Endothelial cell of umbilical vein (primary cell): ENCODE data around the gene AUTS2. TPM values are rescaled to one million over a fixed set of nuclear protein-coding genes. Genes with fewer than 3 reads are reported as not detected.

Experiments
- BruUV-seq: library from RNA; stranded (reverse); fragments of 400-500 nt; replicated peaks from 2 replicates; lab custom pipeline; 2021; lab: Mats Ljungman, UMichigan
- CTCF ChIA-PET: fragments of 300-600, 350-600 bp; sonication (Branson Sonifier 250); formaldehyde crosslinking; loops from one replicate; lab custom pipeline; 2021; ENCODE audit warnings: antibody characterized with exemption, inconsistent platforms; lab: Charles Lee
- POLR2A ChIA-PET: fragments of 300-600, 350-600 bp; sonication (Branson Sonifier 250); formaldehyde crosslinking; loops from one replicate; lab custom pipeline; 2021; ENCODE audit warnings: antibody characterized with exemption, inconsistent platforms; lab: Charles Lee
- DNase-seq: peaks from one replicate; pipeline ENCODE4 v3.0.0-alpha.2; 2011; ENCODE audit warnings: low read depth, low spot score
- FAIRE-seq: peaks from 2 replicates; lab custom pipeline; 2011; peaks lifted over from hg19 to GRCh38; lab: Jason Lieb, UNC
- H2AFZ ChIP-seq: 2 replicates; pipeline ENCODE4 v1.6.0; 2012; ENCODE audit warnings: low read depth, low read length, control low read depth, inconsistent platforms
- H3K27ac ChIP-seq: 2 replicates; pipeline ENCODE4 v1.5.1; 2011; ENCODE audit warnings: low read depth, mild to moderate bottlenecking, control low read depth, low read length, moderate library complexity; ENCODE audit not compliant: insufficient read depth
- H3K27me3 ChIP-seq, 2 experiments: 2 replicates each; pipeline versions ENCODE4 v1.6.0 to v1.6.1; 2011; ENCODE audit warnings: low read length in 2 of 2, mixed read lengths in 1 of 2; ENCODE audit not compliant: control insufficient read depth in 2 of 2, insufficient read depth in 2 of 2
- H3K36me3 ChIP-seq, 2 experiments: 2 replicates in 1 of 2; 3 replicates in 1 of 2; pipeline ENCODE4 v1.5.1; 2011; ENCODE audit warnings: low read length in 2 of 2, mild to moderate bottlenecking in 1 of 2, moderate library complexity in 1 of 2; ENCODE audit not compliant: control insufficient read depth in 2 of 2, insufficient read depth in 2 of 2; ENCODE audit errors: extremely low read depth in 1 of 2
- H3K4me1 ChIP-seq: 3 replicates; pipeline ENCODE4 v1.5.1; 2011; ENCODE audit warnings: mild to moderate bottlenecking, low read length; ENCODE audit not compliant: control insufficient read depth, insufficient read depth; ENCODE audit errors: extremely low read depth
- H3K4me2 ChIP-seq: 2 replicates; pipeline ENCODE4 v1.6.1; 2011; ENCODE audit warnings: low read length, control low read depth, mixed read lengths; ENCODE audit not compliant: insufficient read depth
- H3K4me3 ChIP-seq, 3 experiments: fragments of 200-600 bp in 1 of 3; sonication (generic), shearing (Covaris generic) in 1 of 3; replicated peaks in 1 of 3; 2 replicates each; pipeline ENCODE4 v1.5.1; 2011 to 2016; ENCODE audit warnings: control low read depth in 3 of 3, low read length in 3 of 3, mild to moderate bottlenecking in 2 of 3, inconsistent platforms in 1 of 3, low read depth in 1 of 3, moderate library complexity in 1 of 3; ENCODE audit not compliant: insufficient read depth in 1 of 3
- H3K79me2 ChIP-seq: 2 replicates; pipeline ENCODE4 v1.6.0; 2012; ENCODE audit warnings: low read length, inconsistent platforms; ENCODE audit not compliant: control insufficient read depth, insufficient read depth
- H3K9ac ChIP-seq: replicated peaks from 2 replicates; pipeline ENCODE3; 2011; ENCODE audit warnings: low read length, control low read depth; ENCODE audit not compliant: insufficient read depth; ENCODE audit errors: extremely low read depth
- H3K9me1 ChIP-seq: replicated peaks from 3 replicates; pipeline ENCODE4 v1.6.0; 2011; ENCODE audit warnings: mild to moderate bottlenecking, low read length; ENCODE audit not compliant: control insufficient read depth, insufficient read depth; ENCODE audit errors: extremely low read depth
- H3K9me3 ChIP-seq: replicated peaks from 2 replicates; pipeline ENCODE4 v1.5.1; 2012; ENCODE audit warnings: low read length, inconsistent platforms; ENCODE audit not compliant: control insufficient read depth, insufficient read depth
- H4K20me1 ChIP-seq: replicated peaks from 2 replicates; pipeline ENCODE3; 2011; ENCODE audit warnings: mild to moderate bottlenecking, low read length; ENCODE audit not compliant: control insufficient read depth, insufficient read depth; ENCODE audit errors: extremely low read depth
- CTCF ChIP-seq, 2 donors: IDR thresholded peaks; 1 replicate in 1 of 2; 2 replicates in 1 of 2; pipeline ENCODE4 v1.5.1; 2011; ENCODE audit warnings: low read length in 2 of 2, mild to moderate bottlenecking in 2 of 2, moderate library complexity in 2 of 2, control low read depth in 1 of 2, inconsistent platforms in 1 of 2, low read depth in 1 of 2; ENCODE audit not compliant: insufficient read depth in 1 of 2; ENCODE audit errors: extremely low read depth in 1 of 2
- EZH2 ChIP-seq: IDR thresholded peaks from 2 replicates; pipeline ENCODE4 v1.6.1; 2012; ENCODE audit warnings: borderline replicate concordance, low read depth, mild to moderate bottlenecking, moderate library complexity, low read length, inconsistent platforms; ENCODE audit not compliant: severe bottlenecking
- GATA2 ChIP-seq: IDR thresholded peaks from 2 replicates; pipeline ENCODE4 v1.7.0; 2011; ENCODE audit warnings: low read depth, mild to moderate bottlenecking, moderate library complexity, mixed read lengths, low read length; ENCODE audit not compliant: insufficient read length, insufficient read depth
- JUN ChIP-seq: IDR thresholded peaks from 2 replicates; pipeline ENCODE4 v1.6.1; 2011; ENCODE audit warnings: borderline replicate concordance, low read depth; ENCODE audit not compliant: insufficient read length, insufficient read depth
- MYC ChIP-seq: IDR thresholded peaks from one replicate; pipeline ENCODE4 v1.6.1; 2011; ENCODE audit warnings: mild to moderate bottlenecking, low read depth, low read length
- POLR2A ChIP-seq: IDR thresholded peaks from 2 replicates; pipeline ENCODE4 v1.6.1; 2012; ENCODE audit warnings: low read depth, mild to moderate bottlenecking, control low read depth, low read length
- POLR2AphosphoS5 ChIP-seq: IDR thresholded peaks from 2 replicates; pipeline ENCODE4 v1.6.1; 2012; ENCODE audit warnings: low read depth, mild to moderate bottlenecking, control low read depth, low read length, moderate library complexity; ENCODE audit not compliant: insufficient read depth
- dilution Hi-C: fragments of 300-500 bp; cut with MboI; formaldehyde crosslinking; loops from one replicate; pipeline ENCODE4 v1.15.0; 2019; ENCODE audit warnings: low sequenced_read_pairs; ENCODE audit not compliant: extremely low pct_ligation_motif_present
- intact Hi-C: fragments of 100-400 bp; cut with micrococcal nuclease; formaldehyde crosslinking; loops from one replicate; pipeline ENCODE4 v1.10.0; 2022
- polyA plus RNA-seq, 4 experiments: library from polyadenylated mRNA; depleted of rRNA in 3 of 4; stranded (reverse) in 3 of 4; unstranded in 1 of 4; fragments of >200 nt; gene quantifications; 2 replicates each; pipeline versions ENCODE4 v1.2.1 to v1.2.3, GENCODE V29; 2011 to 2012; ENCODE audit warnings: missing spikeins in 1 of 4
- total RNA-seq: library from RNA; stranded (reverse); gene quantifications from 2 replicates; pipeline ENCODE4 v1.2.3, GENCODE V29; 2021
- TF ChIP-seq, protein P1 (sequence below): IDR thresholded peaks from 2 replicates; pipeline ENCODE4 v1.6.1; 2011; ENCODE audit not compliant: insufficient read depth, insufficient read length

Gene AUTS2
- total and polyA plus RNA-seq, 2 donors (not counting 3 experiments of a cell fraction or from before 2014, with no cell fraction given), result 0.59 to 8.0 TPM

DNA sequence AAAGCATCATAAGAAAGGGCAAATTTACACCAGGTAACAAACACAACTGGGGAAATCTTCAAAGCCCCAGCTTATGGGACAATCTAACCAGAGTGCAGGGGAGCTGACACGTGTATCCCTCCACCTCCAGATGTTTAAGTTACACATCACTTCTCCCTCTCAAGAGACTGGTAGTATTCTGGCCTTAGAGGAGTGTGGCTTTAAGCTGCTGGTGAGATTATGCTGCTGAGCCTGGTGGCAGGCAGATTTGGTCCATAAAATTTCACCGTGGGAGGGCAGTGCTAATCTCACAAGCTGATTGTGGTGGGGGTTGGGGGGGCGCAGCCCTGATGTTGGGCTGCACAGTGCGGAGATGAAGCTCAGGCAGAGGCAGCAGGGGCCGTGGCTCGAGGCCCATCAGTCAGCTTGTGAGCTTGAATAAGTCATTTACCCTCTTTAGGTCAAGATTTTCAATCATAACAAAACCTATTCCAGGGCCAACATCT is 1102.7 kb downstream of the AUTS2 start:
- Histone ChIP-seq H3K9me1 (no peaks in the 10 kb centered on the region), H3K9me3 (no peaks in the 10 kb centered on the region), H3K36me3 (no peaks in the 10 kb centered on the region), H3K4me1 (peaks cover 6% of the 10 kb centered on the region), H4K20me1 (no peaks in the 10 kb centered on the region), H3K27ac (no peak overlapping the region), H3K4me2 (no peak overlapping the region), H3K9ac (no peak overlapping the region), H3K27me3 (peaks cover 6 to 7% of the 10 kb centered on the region in 2 experiments), H3K79me2 (no peaks in the 10 kb centered on the region), H3K4me3 (no peak overlapping the region), H2AFZ (no peak overlapping the region)
- no peak for FAIRE-seq
- dilution Hi-C loops, result no loop called here
- no TSS peak for BruUV-seq
- ChIA-PET POLR2A (no interaction called here), CTCF (no interaction called here)
- intact Hi-C loops, result no loop called here
- TF ChIP-seq GATA2, result no peak
- TF ChIP-seq POLR2AphosphoS5, result no peak
- TF ChIP-seq CTCF (IDR thresholded peaks at IDR 0.05; ENCODE audit: extremely low read depth in 1 of 2, insufficient read depth in 1 of 2, low read depth in 1 of 2, low read length in 2 of 2), result no peak
- TF ChIP-seq MYC, result no peak
- no peak for DNase-seq

DNA sequence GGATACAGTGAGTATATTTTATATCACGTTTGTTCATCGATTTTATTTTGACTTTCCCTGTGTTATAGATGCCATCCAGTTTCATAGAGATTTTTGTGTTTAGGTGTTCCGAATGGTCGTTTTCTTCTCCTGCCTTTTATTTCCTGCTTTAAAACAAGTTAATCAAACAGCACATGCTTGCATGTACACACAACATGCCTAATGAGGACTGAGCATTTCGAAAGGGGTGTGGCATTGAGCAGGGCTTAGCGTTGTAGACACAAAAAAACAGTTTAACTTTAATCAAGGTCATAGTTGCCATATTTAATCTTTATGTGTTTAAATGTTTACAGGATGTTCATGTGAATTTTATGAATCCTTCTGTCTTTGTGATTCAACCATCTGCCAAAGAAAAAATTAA is 1103.2 kb downstream of the AUTS2 start:
- DNase-seq (no peak), FAIRE-seq (no peak)
- Histone ChIP-seq H3K4me1 (peaks cover 6% of the 10 kb centered on the region), H3K4me3 (no peak overlapping the region), H3K79me2 (no peaks in the 10 kb centered on the region), H4K20me1 (no peaks in the 10 kb centered on the region), H3K4me2 (no peak overlapping the region), H3K27ac (no peak overlapping the region), H3K9ac (no peak overlapping the region), H3K36me3 (no peaks in the 10 kb centered on the region), H3K9me1 (no peaks in the 10 kb centered on the region), H3K27me3 (peaks cover under 1 to 2% of the 10 kb centered on the region in 2 experiments), H2AFZ (no peak overlapping the region), H3K9me3 (no peaks in the 10 kb centered on the region)
- BruUV-seq, result no TSS peak
- ChIA-PET POLR2A (no interaction called here), CTCF (no interaction called here)
- intact Hi-C loops, result no loop called here
- TF ChIP-seq CTCF (IDR thresholded peaks at IDR 0.05; ENCODE audit: extremely low read depth in 1 of 2, insufficient read depth in 1 of 2, low read depth in 1 of 2, low read length in 2 of 2), result no peak
- no peak for TF ChIP-seq POLR2AphosphoS5
- no peak for TF ChIP-seq POLR2A
- TF ChIP-seq, protein P1, sequence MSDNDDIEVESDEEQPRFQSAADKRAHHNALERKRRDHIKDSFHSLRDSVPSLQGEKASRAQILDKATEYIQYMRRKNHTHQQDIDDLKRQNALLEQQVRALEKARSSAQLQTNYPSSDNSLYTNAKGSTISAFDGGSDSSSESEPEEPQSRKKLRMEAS, result no peak
- TF ChIP-seq JUN, result no peak
- TF ChIP-seq EZH2, result no peak
- TF ChIP-seq GATA2, result no peak
- TF ChIP-seq MYC, result no peak
- dilution Hi-C loops, result no loop called here
